Measurements from ENCODE around the gene FOXK1. TPM values are rescaled to one million over a fixed set of nuclear protein-coding genes. Genes with fewer than 3 reads are reported as not detected.

FOXK1 gene
- total and polyA plus RNA-seq, 2 of the 13 experiments (the other 11 are each of a cell fraction or from before 2014, with no cell fraction given) = 4.6 to 8.8 TPM

DNA sequence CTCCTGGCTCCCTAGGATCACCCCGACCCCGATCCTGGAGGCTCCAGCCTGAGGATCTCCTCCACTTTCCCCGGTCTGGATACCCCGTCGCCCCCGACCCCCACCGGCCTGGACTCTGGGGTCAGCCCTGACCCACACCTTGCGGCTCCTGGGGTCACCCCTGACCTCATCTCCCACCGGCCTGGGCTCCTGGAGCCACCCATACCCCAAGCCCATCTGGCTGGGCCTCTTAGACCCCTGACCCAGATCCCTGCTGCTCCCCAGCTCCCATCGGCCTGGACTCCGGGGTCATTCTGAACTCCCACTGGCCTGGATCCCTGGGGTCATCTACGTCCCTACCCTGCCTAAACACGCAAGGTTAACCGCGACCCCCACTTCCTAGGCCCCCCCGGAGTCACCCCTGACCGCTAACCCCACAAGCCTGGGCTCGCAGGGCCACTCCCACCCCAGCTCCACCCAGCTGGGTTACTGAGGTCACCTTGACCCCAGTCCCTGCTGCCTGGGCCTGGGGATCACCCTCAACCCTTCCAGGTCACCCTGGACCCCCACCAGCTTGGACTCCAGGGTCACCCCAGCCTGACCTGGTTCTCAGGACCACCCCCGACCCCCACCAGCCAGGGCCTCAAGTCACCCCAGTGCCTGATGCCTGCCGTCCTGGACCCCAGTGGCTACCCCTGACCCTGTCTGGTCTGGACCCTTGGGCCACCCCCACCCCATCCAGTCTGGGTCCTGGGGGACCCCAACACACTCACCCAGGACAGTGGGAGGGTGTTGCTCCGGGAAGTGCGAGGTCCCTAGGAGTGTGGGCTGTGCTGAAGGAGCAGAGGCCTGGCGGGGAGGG lies 1.2 kb downstream of the FOXK1 start (continued):
- TF ChIP-seq, protein P1, sequence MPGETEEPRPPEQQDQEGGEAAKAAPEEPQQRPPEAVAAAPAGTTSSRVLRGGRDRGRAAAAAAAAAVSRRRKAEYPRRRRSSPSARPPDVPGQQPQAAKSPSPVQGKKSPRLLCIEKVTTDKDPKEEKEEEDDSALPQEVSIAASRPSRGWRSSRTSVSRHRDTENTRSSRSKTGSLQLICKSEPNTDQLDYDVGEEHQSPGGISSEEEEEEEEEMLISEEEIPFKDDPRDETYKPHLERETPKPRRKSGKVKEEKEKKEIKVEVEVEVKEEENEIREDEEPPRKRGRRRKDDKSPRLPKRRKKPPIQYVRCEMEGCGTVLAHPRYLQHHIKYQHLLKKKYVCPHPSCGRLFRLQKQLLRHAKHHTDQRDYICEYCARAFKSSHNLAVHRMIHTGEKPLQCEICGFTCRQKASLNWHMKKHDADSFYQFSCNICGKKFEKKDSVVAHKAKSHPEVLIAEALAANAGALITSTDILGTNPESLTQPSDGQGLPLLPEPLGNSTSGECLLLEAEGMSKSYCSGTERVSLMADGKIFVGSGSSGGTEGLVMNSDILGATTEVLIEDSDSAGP (CRISPR knock-in tag; IDR thresholded peaks at IDR 0.05; ENCODE audit: borderline replicate concordance) = peak; percentile 52; the same call in 1 of the 2 replicates
- TF ChIP-seq, protein P2, sequence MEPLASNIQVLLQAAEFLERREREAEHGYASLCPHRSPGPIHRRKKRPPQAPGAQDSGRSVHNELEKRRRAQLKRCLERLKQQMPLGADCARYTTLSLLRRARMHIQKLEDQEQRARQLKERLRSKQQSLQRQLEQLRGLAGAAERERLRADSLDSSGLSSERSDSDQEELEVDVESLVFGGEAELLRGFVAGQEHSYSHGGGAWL (CRISPR knock-in tag; IDR thresholded peaks at IDR 0.05) = no peak
- TF ChIP-seq, protein P3, sequence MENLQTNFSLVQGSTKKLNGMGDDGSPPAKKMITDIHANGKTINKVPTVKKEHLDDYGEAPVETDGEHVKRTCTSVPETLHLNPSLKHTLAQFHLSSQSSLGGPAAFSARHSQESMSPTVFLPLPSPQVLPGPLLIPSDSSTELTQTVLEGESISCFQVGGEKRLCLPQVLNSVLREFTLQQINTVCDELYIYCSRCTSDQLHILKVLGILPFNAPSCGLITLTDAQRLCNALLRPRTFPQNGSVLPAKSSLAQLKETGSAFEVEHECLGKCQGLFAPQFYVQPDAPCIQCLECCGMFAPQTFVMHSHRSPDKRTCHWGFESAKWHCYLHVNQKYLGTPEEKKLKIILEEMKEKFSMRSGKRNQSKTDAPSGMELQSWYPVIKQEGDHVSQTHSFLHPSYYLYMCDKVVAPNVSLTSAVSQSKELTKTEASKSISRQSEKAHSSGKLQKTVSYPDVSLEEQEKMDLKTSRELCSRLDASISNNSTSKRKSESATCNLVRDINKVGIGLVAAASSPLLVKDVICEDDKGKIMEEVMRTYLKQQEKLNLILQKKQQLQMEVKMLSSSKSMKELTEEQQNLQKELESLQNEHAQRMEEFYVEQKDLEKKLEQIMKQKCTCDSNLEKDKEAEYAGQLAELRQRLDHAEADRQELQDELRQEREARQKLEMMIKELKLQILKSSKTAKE (CRISPR knock-in tag; IDR thresholded peaks at IDR 0.05; ENCODE audit: borderline replicate concordance) = no peak
- peak; percentile 89 for TF ChIP-seq ZBTB7A (CRISPR knock-in tag; IDR thresholded peaks at IDR 0.05)
- TF ChIP-seq ARHGAP35 (CRISPR knock-in tag; IDR thresholded peaks at IDR 0.05; ENCODE audit: borderline replicate concordance) = no peak
- TF ChIP-seq ZNF660 (CRISPR knock-in tag; IDR thresholded peaks at IDR 0.05; ENCODE audit: borderline replicate concordance, low read depth) = no peak
- TF ChIP-seq, protein P4, sequence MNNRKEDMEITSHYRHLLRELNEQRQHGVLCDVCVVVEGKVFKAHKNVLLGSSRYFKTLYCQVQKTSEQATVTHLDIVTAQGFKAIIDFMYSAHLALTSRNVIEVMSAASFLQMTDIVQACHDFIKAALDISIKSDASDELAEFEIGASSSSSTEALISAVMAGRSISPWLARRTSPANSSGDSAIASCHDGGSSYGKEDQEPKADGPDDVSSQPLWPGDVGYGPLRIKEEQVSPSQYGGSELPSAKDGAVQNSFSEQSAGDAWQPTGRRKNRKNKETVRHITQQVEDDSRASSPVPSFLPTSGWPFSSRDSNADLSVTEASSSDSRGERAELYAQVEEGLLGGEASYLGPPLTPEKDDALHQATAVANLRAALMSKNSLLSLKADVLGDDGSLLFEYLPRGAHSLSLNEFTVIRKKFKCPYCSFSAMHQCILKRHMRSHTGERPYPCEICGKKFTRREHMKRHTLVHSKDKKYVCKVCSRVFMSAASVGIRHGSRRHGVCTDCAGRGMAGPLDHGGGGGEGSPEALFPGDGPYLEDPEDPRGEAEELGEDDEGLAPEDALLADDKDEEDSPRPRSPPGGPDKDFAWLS (CRISPR knock-in tag; IDR thresholded peaks at IDR 0.05; ENCODE audit: borderline replicate concordance) = no peak
- TF ChIP-seq ZNF432 (CRISPR knock-in tag; IDR thresholded peaks at IDR 0.05; ENCODE audit: borderline replicate concordance) = no peak
- TF ChIP-seq ZBTB1 (CRISPR knock-in tag; IDR thresholded peaks at IDR 0.05; ENCODE audit: borderline replicate concordance) = no peak
- TF ChIP-seq RCOR2 (CRISPR knock-in tag; IDR thresholded peaks at IDR 0.05) = no peak
- TF ChIP-seq ZFP1 (CRISPR knock-in tag; IDR thresholded peaks at IDR 0.05) = no peak
- TF ChIP-seq, protein P5, sequence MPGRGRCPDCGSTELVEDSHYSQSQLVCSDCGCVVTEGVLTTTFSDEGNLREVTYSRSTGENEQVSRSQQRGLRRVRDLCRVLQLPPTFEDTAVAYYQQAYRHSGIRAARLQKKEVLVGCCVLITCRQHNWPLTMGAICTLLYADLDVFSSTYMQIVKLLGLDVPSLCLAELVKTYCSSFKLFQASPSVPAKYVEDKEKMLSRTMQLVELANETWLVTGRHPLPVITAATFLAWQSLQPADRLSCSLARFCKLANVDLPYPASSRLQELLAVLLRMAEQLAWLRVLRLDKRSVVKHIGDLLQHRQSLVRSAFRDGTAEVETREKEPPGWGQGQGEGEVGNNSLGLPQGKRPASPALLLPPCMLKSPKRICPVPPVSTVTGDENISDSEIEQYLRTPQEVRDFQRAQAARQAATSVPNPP (CRISPR knock-in tag; IDR thresholded peaks at IDR 0.05) = no peak
- TF ChIP-seq RBAK (CRISPR knock-in tag; IDR thresholded peaks at IDR 0.05) = no peak
- TF ChIP-seq, protein P6, sequence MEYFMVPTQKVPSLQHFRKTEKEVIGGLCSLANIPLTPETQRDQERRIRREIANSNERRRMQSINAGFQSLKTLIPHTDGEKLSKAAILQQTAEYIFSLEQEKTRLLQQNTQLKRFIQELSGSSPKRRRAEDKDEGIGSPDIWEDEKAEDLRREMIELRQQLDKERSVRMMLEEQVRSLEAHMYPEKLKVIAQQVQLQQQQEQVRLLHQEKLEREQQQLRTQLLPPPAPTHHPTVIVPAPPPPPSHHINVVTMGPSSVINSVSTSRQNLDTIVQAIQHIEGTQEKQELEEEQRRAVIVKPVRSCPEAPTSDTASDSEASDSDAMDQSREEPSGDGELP (IDR thresholded peaks at IDR 0.05; ENCODE audit: borderline replicate concordance, low read depth) = peak; percentile 64; the same call in 1 of the 2 replicates
- TF ChIP-seq ZSCAN9 (CRISPR knock-in tag; IDR thresholded peaks at IDR 0.05; ENCODE audit: borderline replicate concordance) = no peak
- no peak for TF ChIP-seq NRL (CRISPR knock-in tag; IDR thresholded peaks at IDR 0.05; ENCODE audit: borderline replicate concordance)
- TF ChIP-seq ZNF543 (CRISPR knock-in tag; IDR thresholded peaks at IDR 0.05) = peak; percentile 29; the same call in 1 of the 2 replicates
- TF ChIP-seq ZNF776 (CRISPR knock-in tag; IDR thresholded peaks at IDR 0.05) = peak; percentile 29; the same call in 1 of the 2 replicates

Measured in HepG2 (cell line).